NK-92 (cell line): ENCODE measurements around the gene RALGAPA2.

Experiments used
- DNase-seq: peaks from one replicate; lab custom pipeline; 2025; ENCODE audit not compliant: unreplicated experiment; lab: John Stamatoyannopoulos, UW

The RALGAPA2 gene

GRCh38 chr20:20375862-20376261 lies 336.6 kb downstream of the RALGAPA2 start:
- no peak for DNase-seq

GRCh38 chr20:20373091-20373571 lies 339.3 kb downstream of the RALGAPA2 start:
- no peak for DNase-seq

- no peak for DNase-seq
These were observed 340.8 kb downstream of the RALGAPA2 start for GRCh38 chr20:20371681-20372080.

GRCh38 chr20:20371083-20371482 lies 341.4 kb downstream of the RALGAPA2 start:
- no peak for DNase-seq

GRCh38 chr20:20370094-20370575 lies 342.3 kb downstream of the RALGAPA2 start:
- DNase-seq = no peak

- DNase-seq = no peak
These were observed 343.0 kb downstream of the RALGAPA2 start for GRCh38 chr20:20369250-20370093.

- no peak for DNase-seq
These were observed 343.8 kb downstream of the RALGAPA2 start for GRCh38 chr20:20368418-20369249.

GRCh38 chr20:20367575-20368417 lies 344.6 kb downstream of the RALGAPA2 start, which contains the start of gene INSM1:
Gene INSM1 (plus strand): TSS chr20:20368104. CDS start chr20:20368268, 164 bp downstream.
- no peak for DNase-seq

GRCh38 chr20:20366876-20367574 lies 345.4 kb downstream of the RALGAPA2 start:
- no peak for DNase-seq

GRCh38 chr20:20366551-20366875 lies 345.9 kb downstream of the RALGAPA2 start:
- DNase-seq = no peak

- DNase-seq = no peak
These were observed 346.8 kb downstream of the RALGAPA2 start for GRCh38 chr20:20365480-20366161.

- DNase-seq = no peak
These were observed 347.6 kb downstream of the RALGAPA2 start for GRCh38 chr20:20364593-20365479.

- no peak for DNase-seq
These were observed 348.4 kb downstream of the RALGAPA2 start for GRCh38 chr20:20363799-20364592.

GRCh38 chr20:20363434-20363798 lies 349.0 kb downstream of the RALGAPA2 start:
- no peak for DNase-seq

- DNase-seq = no peak
These were observed 349.5 kb downstream of the RALGAPA2 start for GRCh38 chr20:20362774-20363433.

- DNase-seq = no peak
These were observed 352.0 kb downstream of the RALGAPA2 start for GRCh38 chr20:20360464-20360863.

- no peak for DNase-seq
These were observed 352.8 kb downstream of the RALGAPA2 start for GRCh38 chr20:20359628-20360027.
